Sigmoid colon (tissue), 7 donors: ENCODE measurements around the gene C16orf87. TPM values are rescaled to one million over a fixed set of nuclear protein-coding genes. Genes with fewer than 3 reads are reported as not detected.

Experiments used
- DNase-seq: peaks from one replicate; pipeline ENCODE4 v3.0.0-alpha.2; 2019
- H3K27ac ChIP-seq, 4 donors: fragments of 200-600 bp; sonication (generic); one replicate each; pipeline ENCODE4 v1.5.1; 2016 to 2019; ENCODE audit warnings: mild to moderate bottlenecking in 1 of 4
- H3K27me3 ChIP-seq, 3 donors: fragments of 200-600 bp; sonication (generic); one replicate each; pipeline ENCODE4 v1.5.1; 2019; ENCODE audit warnings: mild to moderate bottlenecking in 1 of 3
- H3K36me3 ChIP-seq, 4 donors: fragments of 200-600 bp; sonication (generic); one replicate each; pipeline ENCODE4 v1.5.1; 2016 to 2019
- H3K4me1 ChIP-seq, 4 donors: fragments of 200-600 bp; sonication (generic); one replicate each; pipeline ENCODE4 v1.5.1; 2017 to 2019
- H3K4me3 ChIP-seq, 4 donors: fragments of 200-600 bp; sonication (generic); one replicate each; pipeline ENCODE4 v1.5.1; 2017 to 2019; ENCODE audit warnings: mild to moderate bottlenecking in 2 of 4, moderate library complexity in 1 of 4
- H3K9me3 ChIP-seq, 4 donors: fragments of 200-600 bp in 3 of 4; sonication (generic) in 3 of 4; one replicate each; pipeline versions ENCODE4 v1.5.1 to v1.6.1; 2013 to 2019
- EP300 ChIP-seq, 4 donors: sonication (generic); formaldehyde crosslinking; IDR thresholded peaks; one replicate each; pipeline ENCODE4 v1.6.1; 2017; ENCODE audit warnings: antibody characterized with exemption in 4 of 4
- POLR2A ChIP-seq, 2 donors: fragments of 450-650 bp; IDR thresholded peaks; one replicate each; pipeline ENCODE4 v1.6.1; 2016; ENCODE audit warnings: antibody characterized with exemption in 2 of 2, mild to moderate bottlenecking in 2 of 2, moderate library complexity in 2 of 2
- POLR2AphosphoS5 ChIP-seq, 4 donors: sonication (generic); formaldehyde crosslinking; IDR thresholded peaks; one replicate each; pipeline ENCODE4 v1.6.1; 2017; ENCODE audit warnings: antibody characterized with exemption in 4 of 4
- WGBS, 2 donors: extraction: QIAGEN DNeasy Blood & Tissue Kit; methylation state at CpG; one replicate each; pipeline ENCODE4 v1.1.7; 2013; 5-methylcytosine and 5-hydroxymethylcytosine counted together
- intact Hi-C: fragments of 100-400 bp; cut with DNase I; formaldehyde crosslinking; loops from one replicate; pipeline ENCODE4 v1.15.1; 2023
- polyA plus RNA-seq, 3 donors: library from polyadenylated mRNA; stranded (reverse); fragments of 200-250 nt; gene quantifications; one replicate each; pipeline ENCODE4 v1.2.3, GENCODE V29; 2013
- total RNA-seq, 4 donors: library from RNA; depleted of rRNA; stranded (reverse); fragments of >200 nt; gene quantifications; one replicate each; pipeline ENCODE4 v1.1.0, GENCODE V29; 2016
- TF ChIP-seq, protein P1 (sequence below), 4 experiments: fragments of 450-650 bp in 3 of 4; fragments of 200-600 bp in 1 of 4; IDR thresholded peaks; one replicate each; pipeline ENCODE4 v1.5.1; 2016 to 2019; ENCODE audit warnings: antibody characterized with exemption in 4 of 4, mild to moderate bottlenecking in 3 of 4, moderate library complexity in 2 of 4
- donor health status: healthy with polysubstance abuse.
- donor health status: Bipolar disorder and iron deficiency.
- donor health status: healthy.

Gene C16orf87
- total and polyA plus RNA-seq, 7 donors, result 5.0 to 10.5 (median 6.0) TPM

DNA sequence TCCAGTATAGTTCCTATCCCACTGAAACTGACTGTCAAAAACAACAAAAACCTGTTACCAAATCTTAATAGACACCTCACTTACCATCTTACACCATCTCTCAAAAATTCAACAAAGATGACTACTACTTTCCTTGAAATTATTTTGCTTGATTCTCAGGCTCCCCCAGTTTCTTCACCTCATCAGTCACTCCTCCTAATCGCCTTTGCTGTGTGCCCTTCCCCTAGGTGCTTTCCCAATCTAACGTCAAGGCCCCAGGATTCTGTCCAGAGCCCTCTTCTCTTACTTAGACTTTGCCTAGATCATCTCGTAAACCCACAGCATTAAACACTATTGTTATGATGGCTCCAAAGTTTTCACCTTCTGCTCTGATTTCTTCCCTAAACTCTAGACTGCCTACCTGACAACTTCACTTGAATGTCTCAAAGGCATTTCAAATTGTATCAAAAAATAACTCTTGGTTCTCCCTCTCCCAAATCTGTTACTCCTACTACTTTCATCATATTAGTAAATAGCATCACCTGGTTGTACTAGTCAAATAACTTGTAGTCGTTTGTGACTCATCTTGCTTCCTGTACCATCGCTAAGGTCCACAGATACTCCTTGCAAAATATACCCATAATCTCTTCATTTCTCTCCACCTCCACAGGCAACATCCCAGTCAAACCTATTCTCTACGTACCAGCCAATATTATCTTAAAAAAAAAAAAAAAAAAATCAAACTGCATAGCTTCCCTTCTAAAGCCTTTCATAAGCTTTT lies 18.0 kb downstream of the C16orf87 start:
- Histone ChIP-seq H3K27ac (no peak overlapping the region), H3K27me3 (no peaks in the 10 kb centered on the region), H3K4me3 (no peak overlapping the region), H3K4me1 (peaks cover 0 to 10% (median 4%) of the 10 kb centered on the region in 4 donors), H3K36me3 (no peaks in the 10 kb centered on the region), H3K9me3 (no peaks in the 10 kb centered on the region)
- intact Hi-C loops, result no loop called here
- TF ChIP-seq EP300 (IDR thresholded peaks at IDR 0.05) (no peak), POLR2AphosphoS5 (IDR thresholded peaks at IDR 0.05) (no peak), POLR2A (IDR thresholded peaks at IDR 0.05) (no peak)
- TF ChIP-seq, protein P1, sequence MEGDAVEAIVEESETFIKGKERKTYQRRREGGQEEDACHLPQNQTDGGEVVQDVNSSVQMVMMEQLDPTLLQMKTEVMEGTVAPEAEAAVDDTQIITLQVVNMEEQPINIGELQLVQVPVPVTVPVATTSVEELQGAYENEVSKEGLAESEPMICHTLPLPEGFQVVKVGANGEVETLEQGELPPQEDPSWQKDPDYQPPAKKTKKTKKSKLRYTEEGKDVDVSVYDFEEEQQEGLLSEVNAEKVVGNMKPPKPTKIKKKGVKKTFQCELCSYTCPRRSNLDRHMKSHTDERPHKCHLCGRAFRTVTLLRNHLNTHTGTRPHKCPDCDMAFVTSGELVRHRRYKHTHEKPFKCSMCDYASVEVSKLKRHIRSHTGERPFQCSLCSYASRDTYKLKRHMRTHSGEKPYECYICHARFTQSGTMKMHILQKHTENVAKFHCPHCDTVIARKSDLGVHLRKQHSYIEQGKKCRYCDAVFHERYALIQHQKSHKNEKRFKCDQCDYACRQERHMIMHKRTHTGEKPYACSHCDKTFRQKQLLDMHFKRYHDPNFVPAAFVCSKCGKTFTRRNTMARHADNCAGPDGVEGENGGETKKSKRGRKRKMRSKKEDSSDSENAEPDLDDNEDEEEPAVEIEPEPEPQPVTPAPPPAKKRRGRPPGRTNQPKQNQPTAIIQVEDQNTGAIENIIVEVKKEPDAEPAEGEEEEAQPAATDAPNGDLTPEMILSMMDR (IDR thresholded peaks at IDR 0.05), result no peak
- DNase-seq, result no peak
- 79 to 83% methylated on average over 6 of the region's 6 CpGs for whole genome bisulfite sequencing, 2 donors

DNA sequence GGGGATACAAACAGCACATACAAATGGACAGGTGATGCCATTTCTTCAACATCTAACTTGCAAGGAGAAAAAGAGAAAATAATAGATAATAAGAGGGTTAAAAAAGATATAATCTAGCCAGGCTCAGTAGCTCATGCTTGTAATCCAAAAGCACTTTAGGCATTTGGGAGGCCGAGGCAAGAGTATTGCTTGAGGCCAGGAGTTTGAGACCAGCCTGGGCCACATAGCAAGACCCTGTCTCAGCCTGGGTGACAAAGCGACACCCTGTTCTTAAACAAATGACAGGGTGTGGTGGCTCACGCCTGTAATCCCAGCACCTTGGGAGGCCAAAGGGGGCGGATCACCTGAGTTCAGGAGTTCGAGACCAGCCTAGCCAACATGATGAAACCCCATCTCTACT lies 19.3 kb downstream of the C16orf87 start:
- H3K4me1 ChIP-seq, result peaks cover 0 to 10% (median 4%) of the 10 kb centered on the region in 4 donors
- WGBS, 2 donors, result 91 to 94% methylated on average over 5 of the region's 5 CpGs
- H3K9me3 ChIP-seq, result no peaks in the 10 kb centered on the region
- H3K27me3 ChIP-seq, result no peaks in the 10 kb centered on the region
- no peak for TF ChIP-seq EP300 (IDR thresholded peaks at IDR 0.05)
- H3K4me3 ChIP-seq, result no peak overlapping the region
- no peak overlapping the region for H3K27ac ChIP-seq
- intact Hi-C loops, result no loop called here
- H3K36me3 ChIP-seq, result no peaks in the 10 kb centered on the region
- DNase-seq, result no peak

DNA sequence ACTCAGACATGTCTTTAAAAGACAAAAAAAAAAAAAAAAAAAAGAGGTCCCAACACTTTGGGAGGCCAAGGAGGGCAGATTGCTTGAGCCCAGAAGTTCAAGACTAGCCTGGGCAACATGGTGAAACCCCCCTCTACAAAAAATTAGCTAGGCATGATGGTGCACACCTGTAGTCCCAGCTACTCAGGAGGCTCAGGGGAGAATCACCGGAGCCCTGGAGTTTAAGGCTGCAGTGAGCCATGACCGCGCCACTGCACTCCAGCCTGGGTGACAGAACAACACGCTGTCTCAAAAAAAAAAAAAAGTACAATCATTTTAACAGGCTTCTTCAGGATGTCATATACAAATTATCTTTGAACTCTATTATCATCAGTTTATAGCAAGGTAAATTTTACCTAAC lies 22.0 kb downstream of the C16orf87 start:
- Histone ChIP-seq H3K4me3 (no peak overlapping the region), H3K9me3 (no peaks in the 10 kb centered on the region), H3K27me3 (no peaks in the 10 kb centered on the region), H3K36me3 (no peaks in the 10 kb centered on the region), H3K4me1 (peaks cover 0 to 10% (median 4%) of the 10 kb centered on the region in 4 donors), H3K27ac (no peak overlapping the region)
- DNase-seq, result no peak
- 75 to 94% methylated on average over 4 of the region's 4 CpGs for WGBS, 2 donors
- TF ChIP-seq EP300 (IDR thresholded peaks at IDR 0.05) (no peak), POLR2AphosphoS5 (IDR thresholded peaks at IDR 0.05) (no peak), POLR2A (IDR thresholded peaks at IDR 0.05) (no peak)
- TF ChIP-seq, protein P1 (IDR thresholded peaks at IDR 0.05), result no peak
- intact Hi-C loops, result no loop called here

DNA sequence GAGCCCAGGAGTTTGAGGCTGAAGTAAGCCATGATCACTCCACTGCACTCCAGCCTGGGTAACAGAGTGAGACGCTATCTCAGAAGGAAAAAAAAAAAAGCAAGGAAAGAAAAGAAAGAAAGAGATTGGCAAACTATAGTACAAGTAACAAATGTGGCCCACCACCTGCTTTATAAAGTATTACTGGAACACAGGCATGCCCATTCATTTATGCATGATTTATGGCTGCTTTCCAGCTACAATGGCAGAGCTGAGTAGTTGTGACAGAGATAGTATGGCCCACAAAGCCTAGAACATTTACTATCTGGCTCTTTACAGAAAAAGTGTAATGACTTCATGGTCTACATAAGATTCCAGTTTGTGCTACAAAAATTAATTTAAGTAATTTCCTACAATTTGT lies 23.6 kb downstream of the C16orf87 start:
- 96 to 100% methylated on average over 1 of the region's 1 CpG for WGBS, 2 donors
- H3K27me3 ChIP-seq, result no peaks in the 10 kb centered on the region
- H3K4me3 ChIP-seq, result no peak overlapping the region
- H3K27ac ChIP-seq, result no peak overlapping the region
- peaks cover 0 to 5% (median 0%) of the 10 kb centered on the region in 4 donors for H3K36me3 ChIP-seq
- intact Hi-C loops, result no loop called here
- no peaks in the 10 kb centered on the region for H3K9me3 ChIP-seq
- DNase-seq, result no peak
- peaks cover 0 to 10% (median 4%) of the 10 kb centered on the region in 4 donors for H3K4me1 ChIP-seq
- TF ChIP-seq EP300 (IDR thresholded peaks at IDR 0.05), result no peak
- TF ChIP-seq, protein P1 (IDR thresholded peaks at IDR 0.05), result no peak
- TF ChIP-seq POLR2AphosphoS5 (IDR thresholded peaks at IDR 0.05), result no peak
- TF ChIP-seq POLR2A (IDR thresholded peaks at IDR 0.05), result no peak

DNA sequence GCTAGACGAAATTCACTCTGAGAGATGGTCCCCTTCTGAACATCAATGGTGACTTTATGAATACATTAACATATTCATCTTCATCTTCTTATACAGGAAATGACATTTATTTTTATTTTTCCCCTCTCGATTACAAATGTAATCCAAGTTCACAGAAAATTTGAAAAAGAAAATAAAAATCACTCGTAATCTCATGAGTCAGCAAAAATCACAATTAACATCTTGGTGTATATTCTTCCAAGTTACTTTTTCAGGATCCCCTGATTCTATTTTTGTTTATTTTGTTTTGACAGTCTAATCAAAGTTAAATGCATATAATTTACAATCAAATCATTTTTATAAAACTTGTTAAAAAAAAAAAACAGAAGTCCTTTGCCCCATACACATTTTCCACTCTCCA lies 27.6 kb downstream of the C16orf87 start:
- Histone ChIP-seq H3K9me3 (no peaks in the 10 kb centered on the region), H3K36me3 (peaks cover 0 to 5% (median 0%) of the 10 kb centered on the region in 4 donors), H3K27ac (no peak overlapping the region), H3K4me1 (no peaks in the 10 kb centered on the region), H3K4me3 (no peak overlapping the region), H3K27me3 (no peaks in the 10 kb centered on the region)
- DNase-seq, result no peak
- WGBS, 2 donors, result 80 to 85% methylated on average over 3 of the region's 3 CpGs
- TF ChIP-seq EP300 (IDR thresholded peaks at IDR 0.05) (no peak), POLR2A (IDR thresholded peaks at IDR 0.05) (no peak), POLR2AphosphoS5 (IDR thresholded peaks at IDR 0.05) (no peak)
- TF ChIP-seq, protein P1 (IDR thresholded peaks at IDR 0.05), result no peak
- intact Hi-C loops, result no loop called here
